GM10248 (cell line): ENCODE results near the gene AARSD1.
"Not testable (repeated sequence)": the region's sequence is repeated elsewhere in the genome, so short reads cannot be mapped to it uniquely, and the experiment has no call there.

Source experiments
- CTCF ChIA-PET: fragments of 300-600 bp; sonication (Branson Sonifier 250); formaldehyde crosslinking; extraction: SDS; loops from one replicate; lab custom pipeline; 2021; ENCODE audit warnings: antibody characterized with exemption; lab: Yijun Ruan, JAX
- POLR2A ChIA-PET: fragments of 350-650 bp; sonication (Branson Sonifier 250); formaldehyde crosslinking; extraction: SDS; loops from one replicate; lab custom pipeline; 2020; ENCODE audit warnings: antibody characterized with exemption; lab: Yijun Ruan, JAX
- DNase-seq: peaks from one replicate; pipeline ENCODE4 v3.0.0; 2012; ENCODE audit errors: extremely low spot score
- TF ChIP-seq, protein P1 (sequence below): IDR thresholded peaks from 2 replicates; pipeline ENCODE4 v1.5.1; 2012; ENCODE audit warnings: mild to moderate bottlenecking, low read depth; ENCODE audit errors: extremely low read depth, missing control alignments, control extremely low read depth

Gene AARSD1

DNA sequence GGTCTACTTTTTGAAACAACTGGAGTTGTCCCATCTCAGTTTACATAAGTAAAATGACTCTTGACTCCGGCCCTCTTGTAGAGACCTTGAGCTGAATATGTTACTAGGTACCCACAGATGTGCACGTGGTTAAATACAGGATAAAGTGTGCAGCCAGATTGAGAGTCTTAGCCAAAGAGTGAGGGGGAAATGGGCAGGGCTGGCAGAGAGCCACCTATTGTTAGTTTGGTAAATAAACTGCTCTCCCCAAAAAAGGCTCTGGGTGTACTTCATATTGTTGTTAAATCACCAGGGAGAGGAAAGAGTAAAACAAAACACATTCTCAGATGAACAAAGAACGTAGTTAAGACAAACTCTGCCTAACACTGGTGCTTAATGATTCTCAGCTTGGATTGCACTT, 43.3 kb downstream of the AARSD1 start:
- CTCF ChIA-PET, result interaction anchor here (1.8 kb wide), 1 partner anchor 8 kb away, joined by 6 read pairs; no protein-coding TSS in a partner anchor
- DNase-seq, result no peak
- POLR2A ChIA-PET, result no interaction called here
- TF ChIP-seq, protein P1, sequence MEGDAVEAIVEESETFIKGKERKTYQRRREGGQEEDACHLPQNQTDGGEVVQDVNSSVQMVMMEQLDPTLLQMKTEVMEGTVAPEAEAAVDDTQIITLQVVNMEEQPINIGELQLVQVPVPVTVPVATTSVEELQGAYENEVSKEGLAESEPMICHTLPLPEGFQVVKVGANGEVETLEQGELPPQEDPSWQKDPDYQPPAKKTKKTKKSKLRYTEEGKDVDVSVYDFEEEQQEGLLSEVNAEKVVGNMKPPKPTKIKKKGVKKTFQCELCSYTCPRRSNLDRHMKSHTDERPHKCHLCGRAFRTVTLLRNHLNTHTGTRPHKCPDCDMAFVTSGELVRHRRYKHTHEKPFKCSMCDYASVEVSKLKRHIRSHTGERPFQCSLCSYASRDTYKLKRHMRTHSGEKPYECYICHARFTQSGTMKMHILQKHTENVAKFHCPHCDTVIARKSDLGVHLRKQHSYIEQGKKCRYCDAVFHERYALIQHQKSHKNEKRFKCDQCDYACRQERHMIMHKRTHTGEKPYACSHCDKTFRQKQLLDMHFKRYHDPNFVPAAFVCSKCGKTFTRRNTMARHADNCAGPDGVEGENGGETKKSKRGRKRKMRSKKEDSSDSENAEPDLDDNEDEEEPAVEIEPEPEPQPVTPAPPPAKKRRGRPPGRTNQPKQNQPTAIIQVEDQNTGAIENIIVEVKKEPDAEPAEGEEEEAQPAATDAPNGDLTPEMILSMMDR, result no peak

DNA sequence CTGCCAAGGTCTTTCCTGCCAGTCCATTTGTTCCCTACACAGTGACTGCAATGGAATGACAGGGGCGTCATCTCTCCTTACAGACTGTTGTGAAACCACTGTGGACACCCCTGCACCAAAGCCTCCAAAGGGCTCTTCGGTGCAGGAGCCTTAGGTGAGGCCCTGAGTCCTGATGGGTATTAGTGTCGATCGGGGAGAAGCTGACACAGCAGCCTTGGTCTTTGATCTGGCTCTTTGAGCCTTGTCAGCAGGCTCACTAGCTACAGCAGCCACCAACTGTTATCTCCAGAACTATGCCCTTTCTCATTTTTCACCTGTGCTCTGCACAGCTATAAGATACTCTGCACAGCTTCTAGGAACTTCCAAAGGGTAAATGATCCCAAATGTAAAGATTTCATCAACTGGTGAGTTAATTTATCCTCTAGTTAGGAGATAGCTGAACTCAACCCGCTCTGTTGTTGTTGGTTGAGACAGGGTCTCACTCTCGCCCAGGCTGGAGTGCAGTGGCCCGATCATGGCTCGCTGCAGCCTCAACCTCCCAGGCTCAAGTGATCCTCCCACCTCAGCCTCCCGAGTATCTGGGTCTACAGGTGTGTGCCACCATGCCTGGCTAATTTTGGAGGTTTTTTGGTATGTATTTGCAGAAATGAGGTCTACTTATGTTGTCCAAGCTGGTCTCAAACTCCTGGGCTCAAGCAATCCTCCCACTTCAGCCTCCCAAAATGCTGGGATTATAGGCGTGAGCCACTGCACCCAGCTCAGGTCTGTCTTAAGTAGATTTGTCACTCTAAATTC, 44.0 kb downstream of the AARSD1 start:
- POLR2A ChIA-PET, result no interaction called here
- DNase-seq, result no peak
- TF ChIP-seq, protein P1, result no peak
- CTCF ChIA-PET, result interaction anchor here (0.8 to 1.8 kb wide), 2 partner anchors 9 to 18 kb away, joined by 4 to 6 read pairs; no protein-coding TSS in a partner anchor

DNA sequence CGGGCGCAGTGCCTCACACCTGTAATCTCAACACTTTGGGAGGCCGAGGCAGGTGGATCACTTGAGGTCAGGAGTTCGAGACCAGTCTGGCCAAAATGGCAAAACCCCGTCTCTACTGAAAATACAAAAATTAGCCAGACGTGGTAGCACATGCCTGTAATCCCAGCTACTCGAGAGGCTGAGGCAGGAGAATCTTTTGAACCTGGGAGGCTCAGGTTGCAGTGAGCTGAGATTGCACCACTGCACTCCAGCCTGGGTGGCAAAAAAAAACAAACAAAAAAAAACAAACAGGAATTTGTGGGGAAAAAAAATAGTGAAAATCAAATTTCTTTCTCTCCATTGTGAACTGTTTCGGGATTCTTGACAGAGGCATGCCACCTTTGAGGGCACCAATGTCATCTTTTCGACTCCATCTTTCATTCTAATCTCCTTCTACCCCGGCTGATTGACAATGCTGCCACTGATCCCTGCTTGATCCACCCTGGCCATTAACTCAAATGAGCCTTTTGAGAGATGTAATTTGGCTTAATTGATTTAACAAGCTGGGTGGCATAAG, 44.7 kb downstream of the AARSD1 start:
- POLR2A ChIA-PET, result not testable (repeated sequence)
- CTCF ChIA-PET, result interaction anchor here (0.8 to 1.8 kb wide), 4 partner anchors 9 to 18 kb away, joined by 4 to 7 read pairs (median 5); no protein-coding TSS in a partner anchor

DNA sequence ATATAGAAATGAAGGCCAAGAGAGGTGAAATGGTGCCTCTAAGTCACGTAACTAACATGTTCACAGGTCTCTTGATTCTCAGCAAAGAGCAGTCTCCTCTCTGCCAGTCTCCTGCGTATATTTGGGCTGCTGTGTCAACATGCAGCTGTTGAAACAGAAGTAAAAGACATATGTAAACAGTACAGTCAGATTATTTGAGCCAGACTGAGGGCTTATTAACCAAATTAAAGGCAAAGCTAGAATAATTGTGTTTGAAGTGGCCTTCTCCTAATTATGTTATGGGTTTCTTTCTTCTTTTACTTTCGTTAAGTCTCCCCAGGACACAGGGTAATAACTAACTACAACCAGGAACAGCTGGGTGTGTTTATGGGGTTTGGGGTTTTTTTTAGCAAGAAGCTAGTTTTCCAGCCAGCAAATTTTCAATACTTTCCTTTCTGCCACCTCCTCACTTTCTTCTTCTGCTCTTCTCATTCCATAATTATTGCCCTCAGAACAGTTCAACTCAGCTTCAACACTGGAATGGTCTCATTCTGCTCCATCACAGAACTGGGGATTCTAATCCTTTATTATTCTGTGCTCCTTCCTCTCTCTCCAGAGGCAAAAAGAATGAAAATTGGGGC, 45.2 kb downstream of the AARSD1 start:
- ChIA-PET CTCF (interaction anchor here (1.2 to 1.5 kb wide), 3 partner anchors 10 to 27 kb away, joined by 4 to 7 read pairs (median 4); no protein-coding TSS in a partner anchor), POLR2A (interaction anchor here (0.7 kb wide), 1 partner anchor 206 kb away, joined by 6 read pairs; the partner anchor contains the start of gene BRCA1)
- no peak for DNase-seq
- TF ChIP-seq, protein P1, result no peak

More for the DNA sequence above, 44.7 kb downstream of the AARSD1 start:
- not testable (repeated sequence) for DNase-seq

DNA sequence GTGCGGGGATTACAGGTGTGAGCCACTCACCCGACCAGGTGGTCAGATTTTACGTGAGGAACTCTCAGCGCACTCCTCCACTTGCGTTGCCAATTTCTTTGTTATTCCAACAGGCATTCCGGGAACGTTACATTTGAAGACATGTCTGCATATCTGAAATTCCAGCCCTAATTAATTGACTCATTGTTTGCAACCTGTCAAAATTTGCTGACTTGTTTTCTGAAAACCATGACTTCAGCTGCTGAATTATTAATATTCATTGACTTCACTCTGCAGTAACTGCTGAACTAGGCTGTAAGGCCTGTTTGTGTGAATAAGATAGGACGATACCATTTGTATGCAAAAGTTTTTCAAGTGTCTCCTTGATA, 47.0 kb downstream of the AARSD1 start:
- POLR2A ChIA-PET, result no interaction called here
- DNase-seq, result no peak
- CTCF ChIA-PET, result no interaction called here
- TF ChIP-seq, protein P1, result no peak

DNA sequence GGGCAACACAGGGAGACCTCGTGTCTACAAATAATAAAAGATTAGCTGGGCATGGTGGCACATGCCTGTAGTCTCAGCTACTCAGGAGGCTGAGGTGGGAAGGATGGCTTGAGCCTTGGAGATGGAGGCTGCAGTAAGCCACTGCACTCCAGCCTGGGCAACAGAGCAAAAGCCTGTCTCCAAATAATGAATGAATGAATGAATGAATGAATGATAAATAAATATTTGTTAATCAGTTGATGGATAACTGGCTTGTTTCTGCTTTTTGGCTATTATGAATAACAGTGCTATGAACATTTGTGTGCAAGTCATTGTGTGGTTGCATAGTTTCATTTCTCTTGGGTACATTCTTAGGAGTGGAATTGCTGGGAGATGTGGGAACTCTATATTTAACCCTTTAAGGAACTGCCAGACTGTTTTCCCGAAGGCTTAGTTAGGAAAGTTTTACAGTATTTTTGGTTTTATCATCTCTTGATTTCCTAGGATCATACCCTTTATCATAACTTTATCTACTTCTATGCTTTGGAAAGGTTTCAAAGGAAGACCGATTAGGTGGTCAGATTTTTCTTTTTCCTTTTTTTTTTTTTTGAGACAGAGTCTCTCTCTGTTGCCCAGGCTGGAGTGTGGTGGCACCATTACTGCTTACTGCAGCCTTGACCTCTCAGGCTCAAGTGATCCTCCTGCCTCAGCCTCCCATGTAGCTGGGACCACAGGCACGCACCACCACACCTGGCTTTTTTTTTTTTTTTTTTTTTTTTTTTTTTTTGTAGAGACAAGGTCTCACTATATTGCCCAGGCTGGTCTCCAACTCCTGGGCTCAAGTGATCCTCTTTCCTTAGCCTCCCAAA, 47.6 kb downstream of the AARSD1 start:
- DNase-seq, CTCF ChIA-PET, POLR2A ChIA-PET: not testable (repeated sequence)

DNA sequence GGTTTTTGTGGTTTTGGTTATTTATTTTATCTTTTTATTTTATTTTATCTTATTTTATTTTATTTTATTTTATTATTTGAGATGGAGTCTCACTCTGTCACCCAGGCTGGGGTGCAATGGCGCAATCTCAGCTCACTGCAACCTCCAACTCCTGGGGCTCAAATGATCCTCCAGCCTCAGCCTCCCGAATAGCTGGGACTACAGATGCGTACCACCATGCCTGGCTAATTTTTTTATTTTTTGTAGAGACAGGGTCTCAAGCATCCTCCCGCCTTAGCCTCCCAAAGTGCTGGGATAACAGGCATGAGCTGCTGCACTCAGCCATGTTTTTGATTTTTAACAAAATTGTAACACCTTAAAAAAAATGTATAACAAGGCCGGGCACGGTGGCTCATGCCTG, 49.0 kb downstream of the AARSD1 start:
- CTCF ChIA-PET, DNase-seq, POLR2A ChIA-PET: not testable (repeated sequence)
